Right atrium auricular region (tissue), 2 donors: ENCODE data around the gene SLC22A17. TPM values are rescaled to one million over a fixed set of nuclear protein-coding genes. Genes with fewer than 3 reads are reported as not detected.
"Not testable (repeated sequence)": the region's sequence is repeated elsewhere in the genome, so short reads cannot be mapped to it uniquely, and the experiment has no call there.

Source experiments
- DNase-seq: peaks from one replicate; pipeline ENCODE4 v3.0.0-alpha.2; 2019; ENCODE audit warnings: low spot score
- H3K27ac ChIP-seq, 2 donors: fragments of 200-600 bp; sonication (generic); 1 replicate in 1 of 2; 2 replicates in 1 of 2; pipeline ENCODE4 v1.5.1; 2016 to 2019
- H3K27me3 ChIP-seq, 2 donors: fragments of 200-600 bp; sonication (generic); one replicate each; pipeline versions ENCODE4 v1.5.1 to v1.6.0; 2017 to 2019
- H3K36me3 ChIP-seq: fragments of 200-600 bp; sonication (generic); one replicate; pipeline ENCODE4 v1.5.1; 2016
- H3K4me1 ChIP-seq, 2 donors: fragments of 200-600 bp; sonication (generic); one replicate each; pipeline versions ENCODE4 v1.5.1 to v1.6.0; 2017 to 2019
- H3K4me3 ChIP-seq, 2 donors: fragments of 200-600 bp; sonication (generic); 1 replicate in 1 of 2; 2 replicates in 1 of 2; pipeline ENCODE4 v1.5.1; 2017 to 2019; ENCODE audit warnings: mild to moderate bottlenecking in 1 of 2, moderate library complexity in 1 of 2
- H3K9me3 ChIP-seq, 2 donors: fragments of 200-600 bp; sonication (generic); one replicate each; pipeline ENCODE4 v1.5.1; 2019
- total RNA-seq, 2 donors: library from RNA; depleted of rRNA; stranded (reverse); fragments of >200 nt; gene quantifications; one replicate each; pipeline ENCODE4 v1.1.0, GENCODE V29; 2016
- TF ChIP-seq, protein P1 (sequence below), 2 donors: fragments of 200-600 bp; sonication (generic); IDR thresholded peaks; one replicate each; pipeline ENCODE4 v1.5.1; 2019; ENCODE audit warnings: antibody characterized with exemption in 2 of 2

Gene SLC22A17
- total RNA-seq, 2 donors from 2014 or later: 29.4 to 47.0 TPM

DNA sequence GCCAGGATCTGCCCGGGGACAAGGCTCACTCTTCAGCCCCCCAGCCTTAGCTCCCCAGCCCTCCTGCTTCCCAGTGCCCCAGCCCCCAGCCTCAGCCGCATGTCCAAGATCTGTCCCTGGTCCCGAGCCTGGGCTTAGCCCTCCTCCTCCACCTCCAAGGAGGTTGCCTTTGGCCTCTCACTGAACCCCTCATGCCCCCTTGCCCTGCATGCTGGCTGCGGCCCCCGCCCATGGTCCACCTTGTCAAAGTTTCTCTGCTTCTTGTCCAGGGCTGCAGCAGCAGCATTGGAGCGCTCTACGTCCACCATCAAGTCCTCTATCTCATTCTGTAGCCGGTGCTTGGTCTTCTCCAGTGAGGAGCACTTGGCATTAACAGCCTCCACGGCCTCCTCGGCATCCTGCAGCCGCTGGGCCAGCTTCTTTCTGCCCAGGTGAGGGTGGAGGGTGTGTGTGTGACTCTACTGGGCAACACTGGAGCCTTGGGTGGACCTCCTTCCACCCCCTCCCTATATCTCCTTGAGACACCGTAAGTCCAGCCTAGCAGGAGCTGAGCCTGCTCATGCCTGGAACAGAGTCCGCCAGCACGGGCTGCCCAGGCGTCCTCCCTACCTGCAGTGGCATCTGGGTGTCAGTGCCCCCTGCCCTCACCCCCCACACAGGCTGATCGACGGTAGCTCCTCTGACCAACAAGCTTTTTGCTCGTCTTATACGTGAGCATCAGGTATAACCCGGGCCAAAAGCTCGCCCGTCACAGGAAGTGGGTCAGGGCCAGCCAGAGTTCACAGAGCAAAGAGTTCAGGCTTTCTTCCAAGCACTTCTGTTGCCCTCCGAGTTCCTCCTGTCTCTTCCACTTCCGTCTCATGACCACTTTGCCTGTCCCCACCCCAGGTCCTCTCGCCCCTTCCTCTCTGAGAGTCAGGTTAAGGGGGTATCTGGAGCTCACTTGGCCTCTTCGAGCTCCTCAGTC lies 35.5 kb upstream of the SLC22A17 start:
- Histone ChIP-seq H3K4me3 (no peak overlapping the region), H3K27me3 (no peaks in the 10 kb centered on the region), H3K36me3 (peaks cover 96% of the 10 kb centered on the region), H3K4me1 (no peaks in the 10 kb centered on the region), H3K27ac (no peak overlapping the region), H3K9me3 (no peaks in the 10 kb centered on the region)
- TF ChIP-seq, protein P1, sequence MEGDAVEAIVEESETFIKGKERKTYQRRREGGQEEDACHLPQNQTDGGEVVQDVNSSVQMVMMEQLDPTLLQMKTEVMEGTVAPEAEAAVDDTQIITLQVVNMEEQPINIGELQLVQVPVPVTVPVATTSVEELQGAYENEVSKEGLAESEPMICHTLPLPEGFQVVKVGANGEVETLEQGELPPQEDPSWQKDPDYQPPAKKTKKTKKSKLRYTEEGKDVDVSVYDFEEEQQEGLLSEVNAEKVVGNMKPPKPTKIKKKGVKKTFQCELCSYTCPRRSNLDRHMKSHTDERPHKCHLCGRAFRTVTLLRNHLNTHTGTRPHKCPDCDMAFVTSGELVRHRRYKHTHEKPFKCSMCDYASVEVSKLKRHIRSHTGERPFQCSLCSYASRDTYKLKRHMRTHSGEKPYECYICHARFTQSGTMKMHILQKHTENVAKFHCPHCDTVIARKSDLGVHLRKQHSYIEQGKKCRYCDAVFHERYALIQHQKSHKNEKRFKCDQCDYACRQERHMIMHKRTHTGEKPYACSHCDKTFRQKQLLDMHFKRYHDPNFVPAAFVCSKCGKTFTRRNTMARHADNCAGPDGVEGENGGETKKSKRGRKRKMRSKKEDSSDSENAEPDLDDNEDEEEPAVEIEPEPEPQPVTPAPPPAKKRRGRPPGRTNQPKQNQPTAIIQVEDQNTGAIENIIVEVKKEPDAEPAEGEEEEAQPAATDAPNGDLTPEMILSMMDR (IDR thresholded peaks at IDR 0.05): no peak
- no peak for DNase-seq

DNA sequence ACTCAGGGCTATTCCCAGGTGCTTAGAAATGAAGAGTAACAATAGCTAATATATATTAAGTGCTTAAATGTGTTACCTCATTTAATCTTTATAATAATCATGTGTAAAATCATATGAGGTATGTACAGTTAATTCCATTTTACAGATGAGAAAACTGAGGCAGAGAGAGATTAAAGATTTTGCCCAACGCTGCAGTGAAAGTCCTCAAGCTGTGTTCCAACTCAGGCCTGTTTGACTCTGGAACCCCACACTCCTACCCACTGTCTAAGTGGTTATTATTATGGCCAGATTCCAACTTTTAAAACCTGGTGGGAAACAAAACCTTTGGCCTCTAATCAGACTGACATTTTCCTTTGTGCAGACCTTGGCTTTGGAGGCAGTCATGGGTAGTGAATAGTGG lies 34.3 kb upstream of the SLC22A17 start:
- H3K9me3 ChIP-seq: no peaks in the 10 kb centered on the region
- no peak overlapping the region for H3K4me3 ChIP-seq
- no peak for DNase-seq
- H3K27ac ChIP-seq: no peak overlapping the region
- TF ChIP-seq, protein P1 (IDR thresholded peaks at IDR 0.05): no peak
- H3K4me1 ChIP-seq: no peaks in the 10 kb centered on the region
- H3K27me3 ChIP-seq: no peaks in the 10 kb centered on the region
- peaks cover 96% of the 10 kb centered on the region for H3K36me3 ChIP-seq

DNA sequence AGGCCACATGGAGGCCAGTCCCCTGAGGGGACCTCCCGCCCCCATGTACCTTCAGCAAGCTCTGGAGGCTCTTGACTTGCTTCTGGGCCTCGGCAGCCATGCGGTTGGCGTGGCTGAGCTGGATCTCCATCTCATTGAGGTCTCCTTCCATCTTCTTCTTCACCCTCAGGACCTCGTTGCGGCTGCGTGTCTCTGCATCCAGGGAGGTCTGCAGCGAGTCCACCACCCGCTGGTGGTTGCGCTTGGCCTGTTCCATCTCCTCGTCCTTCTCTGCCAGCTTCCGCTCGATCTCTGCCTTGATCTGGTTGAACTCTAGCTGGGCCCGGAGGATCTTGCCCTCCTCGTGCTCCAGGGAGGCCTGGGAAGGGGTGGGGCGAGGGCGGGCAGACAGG lies 33.6 kb upstream of the SLC22A17 start:
- peak overlapping the region in 1 of 2 donors; percentile 10 for H3K27ac ChIP-seq
- DNase-seq, H3K9me3 ChIP-seq, H3K27me3 ChIP-seq, H3K4me3 ChIP-seq, H3K4me1 ChIP-seq: not testable (repeated sequence)
- peaks cover 96% of the 10 kb centered on the region for H3K36me3 ChIP-seq

GRCh38 chr14:23385642-23386265 lies 33.1 kb upstream of the SLC22A17 start:
- no peak for DNase-seq
- Histone ChIP-seq H3K4me1 (no peaks in the 10 kb centered on the region), H3K27me3 (no peaks in the 10 kb centered on the region), H3K36me3 (peaks cover 92% of the 10 kb centered on the region), H3K9me3 (no peaks in the 10 kb centered on the region), H3K27ac (peak overlapping the region in 1 of 2 donors; percentile 10), H3K4me3 (no peak overlapping the region)
- TF ChIP-seq, protein P1 (IDR thresholded peaks at IDR 0.05): no peak

GRCh38 chr14:23385244-23385641 lies 32.6 kb upstream of the SLC22A17 start:
- H3K27me3 ChIP-seq: no peaks in the 10 kb centered on the region
- H3K36me3 ChIP-seq: peaks cover 87% of the 10 kb centered on the region
- no peak overlapping the region for H3K4me3 ChIP-seq
- no peak overlapping the region for H3K27ac ChIP-seq
- no peak for DNase-seq
- H3K4me1 ChIP-seq: no peaks in the 10 kb centered on the region
- H3K9me3 ChIP-seq: no peaks in the 10 kb centered on the region
- TF ChIP-seq, protein P1 (IDR thresholded peaks at IDR 0.05): no peak

DNA sequence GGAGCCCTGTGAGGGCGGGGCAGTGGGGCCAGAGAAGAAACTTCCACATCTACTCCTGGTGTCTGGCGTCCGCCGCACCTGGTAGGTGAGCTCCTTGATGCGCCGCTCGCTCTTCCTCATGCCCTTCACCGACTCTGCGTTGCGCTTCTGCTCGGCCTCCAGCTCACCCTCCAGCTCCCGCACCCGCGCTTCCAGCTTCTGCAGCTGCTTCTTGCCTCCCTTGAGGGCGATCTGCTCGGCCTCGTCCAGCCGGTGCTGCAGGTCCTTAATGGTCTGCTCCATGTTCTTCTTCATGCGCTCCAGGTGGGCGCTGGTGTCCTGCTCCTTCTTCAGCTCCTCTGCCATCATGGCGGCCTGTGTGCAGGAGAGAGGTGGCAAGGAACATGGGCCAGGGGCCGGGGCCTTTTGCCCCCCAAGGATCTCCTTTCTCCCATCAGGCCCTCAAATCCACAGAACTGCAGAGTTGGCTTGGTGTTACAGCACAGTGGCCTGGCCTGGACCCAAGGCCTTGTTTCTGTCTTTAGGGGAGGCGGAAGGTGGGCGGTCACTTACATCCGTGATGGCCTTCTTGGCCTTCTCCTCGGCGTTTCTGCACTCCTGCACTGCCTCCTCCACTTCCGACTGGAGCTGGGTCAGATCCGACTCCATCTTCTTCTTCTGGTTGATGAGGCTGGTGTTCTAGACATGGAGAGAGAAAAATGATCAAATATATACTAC lies 31.8 kb upstream of the SLC22A17 start:
- no peaks in the 10 kb centered on the region for H3K4me1 ChIP-seq
- H3K27me3 ChIP-seq: no peaks in the 10 kb centered on the region
- TF ChIP-seq, protein P1 (IDR thresholded peaks at IDR 0.05): no peak
- no peaks in the 10 kb centered on the region for H3K9me3 ChIP-seq
- H3K27ac ChIP-seq: no peak overlapping the region
- H3K4me3 ChIP-seq: no peak overlapping the region
- H3K36me3 ChIP-seq: peaks cover 83% of the 10 kb centered on the region
- no peak for DNase-seq
